Hypothalamus (tissue), 51 donors: Measurements from ENCODE around the gene RALGPS1.

Experiments used
- DNase-seq, 51 donors: peaks; one replicate each; lab custom pipeline; 2025; lab: John Stamatoyannopoulos, UW

RALGPS1 gene

GRCh38 chr9:127225801-127226625, 311.4 kb downstream of the RALGPS1 start:
- DNase-seq = peak in 14 of 51 donors; percentile 12 to 53 (median 33)

GRCh38 chr9:127229691-127230417, 315.3 kb downstream of the RALGPS1 start:
- DNase-seq = no peak

- no peak for DNase-seq
These were observed 317.1 kb downstream of the RALGPS1 start for GRCh38 chr9:127231666-127232065.

DNA sequence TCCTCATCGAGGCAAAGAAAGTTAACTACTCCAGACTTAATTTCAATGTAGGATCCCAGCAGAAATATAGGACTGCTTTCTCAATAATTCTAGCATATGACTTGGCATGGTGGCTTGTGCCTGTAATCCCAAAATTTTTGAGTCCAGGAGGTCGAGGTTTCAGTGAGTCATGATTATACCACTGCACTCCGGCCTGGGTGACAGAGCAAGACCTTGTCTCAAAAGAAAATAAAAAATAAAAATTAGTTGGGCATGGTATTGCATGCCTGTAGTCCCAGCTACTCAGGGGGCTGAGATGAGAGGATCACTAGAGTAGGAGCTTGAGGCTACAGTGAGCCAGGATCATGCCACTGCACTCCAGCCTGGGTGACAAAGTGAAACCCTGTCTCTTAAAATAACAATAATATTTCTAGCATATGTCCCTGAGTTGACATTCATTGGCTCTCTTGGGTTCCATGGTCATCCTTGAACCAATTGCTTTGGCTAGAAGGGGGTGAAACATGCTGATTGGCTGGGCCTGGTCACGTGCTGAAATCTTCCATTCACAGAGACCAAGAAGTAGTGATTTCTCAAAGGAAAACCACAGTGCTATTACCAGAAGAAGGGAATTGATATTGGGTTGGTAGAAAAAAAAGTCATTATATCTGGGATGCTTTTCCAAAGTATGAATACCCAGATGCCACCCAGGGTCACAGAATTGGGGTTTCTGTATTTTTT, 318.4 kb downstream of the RALGPS1 start:
- DNase-seq = no peak

DNA sequence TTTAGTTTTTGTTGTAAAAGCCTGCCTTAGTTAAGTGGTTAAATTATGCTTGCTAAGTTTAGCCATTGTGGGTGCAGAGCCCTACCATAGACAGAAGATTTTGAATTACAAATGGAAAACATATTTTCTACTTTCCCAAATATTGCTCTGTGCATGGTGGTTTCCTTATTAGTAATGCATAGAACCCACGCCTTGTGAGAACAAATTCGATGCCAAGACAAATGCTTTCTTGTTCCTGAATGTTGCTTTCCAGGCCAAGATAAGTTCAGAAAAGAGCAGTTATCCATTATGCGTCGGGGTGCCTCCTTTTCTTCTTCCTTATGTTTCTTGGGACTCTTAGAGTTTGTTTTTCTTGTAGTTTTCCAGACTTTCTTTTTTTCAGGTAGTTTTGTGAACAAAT, 319.0 kb downstream of the RALGPS1 start:
- no peak for DNase-seq

GRCh38 chr9:127233989-127234388, 319.4 kb downstream of the RALGPS1 start:
- DNase-seq = no peak

- DNase-seq = no peak
These were observed 323.2 kb downstream of the RALGPS1 start for GRCh38 chr9:127237801-127238200.

DNA sequence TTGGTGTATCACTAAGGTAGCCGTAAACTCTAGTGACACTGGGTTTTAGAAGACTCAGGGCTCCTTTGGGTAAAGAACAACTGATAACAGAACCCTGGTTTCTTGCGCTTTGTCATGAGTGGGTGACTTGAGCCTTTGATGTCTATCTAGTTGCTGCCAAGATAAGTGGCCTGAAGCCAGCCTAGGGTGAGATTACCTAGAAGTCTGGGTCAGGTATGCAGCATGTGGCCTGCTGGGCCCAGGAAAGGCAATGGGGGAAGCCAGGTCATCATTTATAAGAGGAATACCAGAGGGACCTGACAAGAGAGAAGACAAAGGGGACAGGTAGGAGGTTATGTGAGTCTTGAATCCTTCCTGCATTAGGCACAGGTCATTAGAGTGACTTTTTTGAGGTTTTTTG, 326.8 kb downstream of the RALGPS1 start:
- no peak for DNase-seq

- DNase-seq = peak in 50 of 51 donors; percentile 33 to 99 (median 95)
These were observed 330.3 kb downstream of the RALGPS1 start for GRCh38 chr9:127244609-127245601.

DNA sequence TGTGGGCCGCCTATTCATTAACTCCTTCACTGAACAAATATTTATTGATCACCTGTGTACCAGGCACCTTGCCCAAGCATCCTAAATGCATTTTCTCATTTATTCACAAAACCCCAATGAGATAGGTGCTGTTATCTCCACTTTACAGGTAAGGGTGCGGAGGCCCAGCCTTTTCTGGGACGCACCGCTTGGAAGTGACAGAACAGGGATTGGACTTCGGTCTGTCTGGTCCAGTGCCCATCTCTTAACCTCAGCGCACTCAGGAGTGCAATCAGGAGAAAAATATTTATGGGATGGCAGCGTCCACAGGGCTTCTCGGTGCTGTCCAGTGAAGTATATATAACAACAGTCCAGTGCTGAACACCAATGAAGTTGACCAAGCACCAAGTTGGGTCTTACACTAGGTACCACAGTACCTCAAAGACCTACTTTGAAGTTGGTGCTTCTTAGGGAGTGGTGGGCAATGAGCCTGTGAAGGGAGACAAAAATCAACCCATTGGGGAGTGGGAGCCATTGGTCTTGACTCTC, 331.1 kb downstream of the RALGPS1 start:
- DNase-seq = no peak

- DNase-seq = no peak
These were observed 333.7 kb downstream of the RALGPS1 start for GRCh38 chr9:127248241-127248640.

DNA sequence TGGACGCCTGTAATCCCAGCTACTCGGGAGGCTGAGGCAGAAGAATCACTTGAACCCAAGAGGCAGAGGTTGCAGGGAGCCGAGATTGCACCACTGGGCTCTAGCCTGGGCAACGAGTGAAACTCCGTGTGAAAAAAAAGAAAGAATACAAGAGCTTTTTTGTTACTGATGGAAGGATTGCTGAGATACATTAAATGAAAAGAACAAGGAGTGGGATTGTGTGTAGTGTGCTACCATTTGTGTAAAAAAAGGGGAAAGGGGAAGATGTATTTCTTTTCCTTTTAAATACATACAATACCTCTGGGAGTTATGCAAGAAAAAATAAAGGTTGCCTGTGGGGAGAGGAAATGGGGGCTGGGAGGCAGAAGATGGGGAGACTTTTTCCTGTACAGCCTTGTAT, 335.3 kb downstream of the RALGPS1 start:
- no peak for DNase-seq

DNA sequence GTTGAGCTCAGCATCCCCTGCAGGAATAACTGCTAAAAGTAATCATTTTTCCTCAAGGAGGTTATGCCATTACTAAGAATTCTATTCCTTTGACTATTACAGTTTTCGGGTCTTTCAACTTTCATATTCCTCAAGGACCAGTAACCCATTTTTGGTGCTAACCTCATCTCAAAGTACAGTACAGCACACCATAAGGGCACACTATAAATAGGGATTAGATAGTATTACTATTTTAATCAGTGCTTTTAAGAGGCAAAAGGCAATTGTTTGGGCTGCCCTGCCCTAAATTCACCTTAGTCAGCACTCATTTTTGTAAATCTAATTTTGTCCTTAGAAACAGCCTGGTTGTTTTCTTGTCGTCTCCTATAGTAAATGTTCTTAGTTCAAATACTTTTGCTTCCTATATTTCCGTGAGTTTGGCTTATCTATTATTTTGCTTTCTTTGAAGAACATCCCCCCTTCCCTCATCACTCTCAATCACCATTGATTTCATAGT, 336.4 kb downstream of the RALGPS1 start:
- no peak for DNase-seq

GRCh38 chr9:127252410-127253318, 338.1 kb downstream of the RALGPS1 start:
- DNase-seq = no peak

DNA sequence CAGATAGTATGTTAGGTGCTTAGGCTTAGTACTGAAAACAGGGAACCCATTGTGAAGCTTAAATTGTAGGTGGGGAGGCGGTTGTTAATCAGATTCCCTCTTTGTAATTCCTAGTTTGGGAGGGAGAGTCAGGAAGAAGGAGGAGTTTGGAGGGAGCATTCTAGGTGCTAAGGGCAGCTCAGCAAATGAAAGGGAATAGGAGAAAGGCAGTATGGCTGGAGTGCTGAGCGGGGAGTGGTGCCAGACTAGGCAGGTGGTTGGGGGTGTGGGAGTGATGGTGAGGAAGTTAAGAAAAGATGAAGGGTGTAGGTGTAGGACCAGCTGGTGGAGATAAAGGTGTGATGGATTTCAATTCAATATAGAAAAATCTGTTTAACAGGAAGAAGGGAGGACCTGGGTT, 338.9 kb downstream of the RALGPS1 start:
- no peak for DNase-seq

- DNase-seq = no peak
These were observed 341.1 kb downstream of the RALGPS1 start for GRCh38 chr9:127255692-127256091.

DNA sequence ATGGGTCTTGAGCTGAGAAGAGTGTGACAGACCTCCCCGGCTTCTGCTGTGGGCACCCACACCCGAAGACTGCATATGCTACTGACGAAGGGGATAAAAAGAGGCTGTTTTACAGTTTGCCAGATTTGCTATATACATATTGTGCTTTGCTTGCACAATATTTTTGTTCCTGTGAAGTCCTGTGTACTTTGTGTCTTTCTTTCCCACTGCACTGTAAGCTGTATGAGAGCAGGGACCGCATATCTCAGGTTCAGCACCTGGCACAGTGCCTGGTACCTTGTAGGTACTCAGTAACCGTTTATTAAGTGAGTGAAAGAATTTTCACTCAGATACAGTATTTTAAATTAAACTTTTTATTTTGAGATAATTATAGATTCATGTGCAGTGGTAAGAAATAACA, 341.7 kb downstream of the RALGPS1 start:
- DNase-seq = no peak

DNA sequence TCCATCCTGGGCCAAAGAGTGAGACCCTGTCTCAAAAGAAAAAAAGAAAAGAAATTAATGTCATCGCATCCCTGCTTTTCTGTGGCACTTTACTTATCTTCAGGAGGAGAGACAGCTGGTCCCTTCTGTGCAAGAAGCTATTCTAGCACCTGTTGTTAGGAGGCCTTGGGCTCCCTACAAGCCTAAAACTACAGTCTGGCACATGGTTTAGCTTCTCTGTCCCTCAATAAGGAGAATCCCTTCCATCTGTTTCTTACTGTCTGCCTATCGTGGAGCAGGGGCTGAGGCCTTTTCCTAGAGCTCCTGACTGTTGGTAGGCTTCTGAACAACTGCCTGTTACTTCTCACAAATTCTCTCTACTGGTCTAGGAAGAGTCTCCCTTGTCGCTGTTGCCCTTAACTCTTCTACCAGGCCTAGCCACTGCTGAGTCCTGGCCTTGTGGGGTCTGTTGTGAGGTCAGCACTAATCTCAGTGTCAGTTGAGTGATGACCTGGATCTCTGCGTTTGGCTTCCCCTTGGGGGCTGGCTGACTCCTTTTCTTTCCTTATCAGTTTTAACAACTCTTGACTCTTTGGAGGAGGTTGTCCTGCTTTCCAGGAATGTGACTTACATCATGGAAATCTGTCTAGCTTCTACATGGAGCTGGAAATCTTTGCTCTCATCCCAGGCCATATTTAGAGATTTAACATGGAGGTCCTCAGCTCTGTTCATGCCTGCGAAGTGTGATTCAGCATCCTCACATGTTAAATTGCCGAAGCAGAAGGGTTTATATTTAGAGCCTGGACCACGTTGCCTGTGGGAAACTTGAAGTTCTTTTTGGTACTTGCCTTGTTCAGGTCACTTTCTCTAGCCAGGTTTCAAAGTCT, 344.3 kb downstream of the RALGPS1 start:
- DNase-seq = no peak
